HL-60 (cell line): Measurements from ENCODE around the gene CAMTA1.
A peak's percentile ranks its signal among the peaks of the same experiment; 100 is the strongest.

ENCODE experiments used
- DNase-seq, 2 experiments: peaks; one replicate each; pipeline ENCODE4 v3.0.0-alpha.2; 2010 to 2020; ENCODE audit warnings: low read depth in 1 of 2, low spot score in 1 of 2
- H3K27ac ChIP-seq: fragments of 250-450 bp; sonication (Bioruptor Pico); replicated peaks from 2 replicates; pipeline ENCODE4 v1.5.1; 2020; ENCODE audit warnings: mild to moderate bottlenecking, moderate library complexity
- H3K27me3 ChIP-seq: fragments of 250-450 bp; sonication (Bioruptor Pico); 2 replicates; pipeline ENCODE4 v1.5.1; 2021; ENCODE audit warnings: mild to moderate bottlenecking, moderate library complexity; ENCODE audit not compliant: insufficient read depth, poor library complexity, severe bottlenecking
- H3K4me3 ChIP-seq: replicated peaks from 2 replicates; pipeline ENCODE4 v1.5.1; 2011; ENCODE audit warnings: mild to moderate bottlenecking, control low read depth, low read length; ENCODE audit not compliant: insufficient read depth
- CTCF ChIP-seq: IDR thresholded peaks from one replicate; pipeline ENCODE4 v1.5.1; 2011; ENCODE audit warnings: low read length, control low read depth, inconsistent platforms; ENCODE audit not compliant: insufficient read depth
- GABPA ChIP-seq: IDR thresholded peaks from 2 replicates; pipeline ENCODE4 v1.6.1; 2012; ENCODE audit warnings: low read depth
- POLR2AphosphoS5 ChIP-seq: IDR thresholded peaks from 2 replicates; pipeline ENCODE4 v1.6.1; 2012; ENCODE audit warnings: low read depth
- REST ChIP-seq: IDR thresholded peaks from 2 replicates; pipeline ENCODE4 v1.6.1; 2012; ENCODE audit warnings: low read depth; ENCODE audit not compliant: insufficient replicate concordance
- SPI1 ChIP-seq: IDR thresholded peaks from 2 replicates; pipeline ENCODE4 v1.6.1; 2012; ENCODE audit warnings: low read depth, mild to moderate bottlenecking, borderline replicate concordance

CAMTA1 gene

GRCh38 chr1:7010534-7011200, 225.4 kb downstream of the CAMTA1 start:
- Histone ChIP-seq H3K4me3 (no peak overlapping the region), H3K27ac (no peak overlapping the region), H3K27me3 (no peaks in the 10 kb centered on the region)
- no peak for DNase-seq
- no peak for TF ChIP-seq CTCF
- TF ChIP-seq POLR2AphosphoS5 = no peak
- TF ChIP-seq GABPA = no peak
- peak; percentile 31 for TF ChIP-seq REST

- TF ChIP-seq CTCF (no peak), SPI1 (no peak), REST (no peak), GABPA (no peak), POLR2AphosphoS5 (no peak)
- Histone ChIP-seq H3K4me3 (no peak overlapping the region), H3K27ac (no peak overlapping the region), H3K27me3 (no peaks in the 10 kb centered on the region)
- DNase-seq = no peak
Measured at GRCh38 chr1:7011826-7012225, 226.6 kb downstream of the CAMTA1 start.

GRCh38 chr1:7012461-7012924, 227.2 kb downstream of the CAMTA1 start:
- no peak for TF ChIP-seq CTCF
- no peak for TF ChIP-seq GABPA
- no peak for TF ChIP-seq POLR2AphosphoS5
- TF ChIP-seq REST = no peak
- no peak for TF ChIP-seq SPI1
- H3K27me3 ChIP-seq = no peaks in the 10 kb centered on the region

More at GRCh38 chr1:7012461-7012924, 227.2 kb downstream of the CAMTA1 start:
- no peak for DNase-seq
- H3K27ac ChIP-seq = no peak overlapping the region
- H3K4me3 ChIP-seq = no peak overlapping the region
